H9 (cell line): ENCODE measurements around the gene MIA3. TPM values are rescaled to one million over a fixed set of nuclear protein-coding genes. Genes with fewer than 3 reads are reported as not detected.

Source experiments
- DNase-seq: peaks from one replicate; pipeline ENCODE4 v3.0.0-alpha.2; 2017
- H2AFZ ChIP-seq: one replicate; pipeline ENCODE4 v1.6.1; 2013; ENCODE audit warnings: mild to moderate bottlenecking, low read length, control low read depth, moderate library complexity
- H2AK5ac ChIP-seq: 2 replicates; pipeline ENCODE4 v1.6.1; 2013; ENCODE audit warnings: low read length, control low read depth, mixed read lengths; ENCODE audit not compliant: insufficient read length
- H2BK120ac ChIP-seq: one replicate; pipeline ENCODE4 v1.6.1; 2013; ENCODE audit warnings: low read depth, mild to moderate bottlenecking, low read length, control low read depth, inconsistent platforms; ENCODE audit not compliant: poor library complexity, severe bottlenecking
- H2BK12ac ChIP-seq: 2 replicates; pipeline ENCODE4 v1.6.1; 2013; ENCODE audit warnings: low read length, control low read depth, mixed read lengths, low read depth; ENCODE audit not compliant: insufficient read length
- H2BK15ac ChIP-seq: 2 replicates; pipeline ENCODE4 v1.6.1; 2013; ENCODE audit warnings: low read depth, low read length, control low read depth
- H2BK20ac ChIP-seq: one replicate; pipeline ENCODE4 v1.6.1; 2013; ENCODE audit warnings: low read depth, mild to moderate bottlenecking, low read length, control low read depth, inconsistent platforms; ENCODE audit not compliant: poor library complexity, severe bottlenecking
- H2BK5ac ChIP-seq: 2 replicates; pipeline ENCODE4 v1.6.1; 2013; ENCODE audit warnings: low read length, control low read depth, mixed read lengths; ENCODE audit not compliant: insufficient read length
- H3K14ac ChIP-seq: 2 replicates; pipeline ENCODE4 v1.6.1; 2013; ENCODE audit warnings: low read length, control low read depth; ENCODE audit not compliant: insufficient read depth
- H3K18ac ChIP-seq: 2 replicates; pipeline ENCODE4 v1.6.1; 2013; ENCODE audit warnings: low read depth, mild to moderate bottlenecking, mixed read lengths, low read length, control low read depth; ENCODE audit not compliant: insufficient read length
- H3K23ac ChIP-seq: 2 replicates; pipeline ENCODE4 v1.6.1; 2013; ENCODE audit warnings: low read length, control low read depth, mixed read lengths, low read depth; ENCODE audit not compliant: insufficient read length
- H3K23me2 ChIP-seq: 2 replicates; pipeline ENCODE4 v1.6.1; 2013; ENCODE audit warnings: low read depth, mild to moderate bottlenecking, mixed read lengths, low read length, control low read depth; ENCODE audit not compliant: insufficient read length, poor library complexity, severe bottlenecking
- H3K27ac ChIP-seq: 2 replicates; pipeline ENCODE4 v1.5.1; 2013; ENCODE audit warnings: low read length, control low read depth, mixed read lengths, low read depth; ENCODE audit not compliant: insufficient read length
- H3K27me3 ChIP-seq: 2 replicates; pipeline ENCODE4 v1.6.1; 2013; ENCODE audit warnings: low read length, control low read depth, inconsistent platforms; ENCODE audit not compliant: insufficient read depth
- H3K4ac ChIP-seq: 2 replicates; pipeline ENCODE4 v1.6.1; 2013; ENCODE audit warnings: low read depth, mild to moderate bottlenecking, control low read depth, inconsistent platforms, low read length, moderate library complexity
- H3K4me1 ChIP-seq: 2 replicates; pipeline ENCODE4 v1.6.1; 2013; ENCODE audit warnings: low read length, control low read depth, inconsistent platforms; ENCODE audit not compliant: insufficient read depth
- H3K4me2 ChIP-seq: 2 replicates; pipeline ENCODE4 v1.6.1; 2013; ENCODE audit warnings: low read length, control low read depth, mixed read lengths; ENCODE audit not compliant: insufficient read length, insufficient read depth
- H3K56ac ChIP-seq: 2 replicates; pipeline ENCODE4 v1.6.1; 2013; ENCODE audit warnings: low read depth, mild to moderate bottlenecking, mixed read lengths, low read length, control low read depth; ENCODE audit not compliant: insufficient read length
- H3K79me1 ChIP-seq: 2 replicates; pipeline ENCODE4 v1.6.1; 2013; ENCODE audit warnings: low read depth, mild to moderate bottlenecking, moderate library complexity, low read length, control low read depth, inconsistent platforms; ENCODE audit not compliant: insufficient read depth, poor library complexity, severe bottlenecking
- H3K79me2 ChIP-seq: 2 replicates; pipeline ENCODE4 v1.6.1; 2013; ENCODE audit warnings: low read length, control low read depth, inconsistent platforms; ENCODE audit not compliant: insufficient read depth
- H3K9ac ChIP-seq: 2 replicates; pipeline ENCODE4 v1.6.1; 2013; ENCODE audit warnings: low read length, control low read depth, mixed read lengths; ENCODE audit not compliant: insufficient read length; ENCODE audit errors: extremely low read depth
- H3K9me3 ChIP-seq: one replicate; pipeline ENCODE4 v1.6.1; 2013; ENCODE audit warnings: low read depth, low read length, inconsistent platforms; ENCODE audit not compliant: control insufficient read depth
- H3T11ph ChIP-seq: one replicate; pipeline ENCODE4 v1.6.1; 2013; ENCODE audit warnings: mild to moderate bottlenecking, low read length, control low read depth, inconsistent platforms
- H4K20me1 ChIP-seq: one replicate; pipeline ENCODE4 v1.6.1; 2013; ENCODE audit not compliant: control insufficient read depth, insufficient read length, insufficient read depth
- H4K5ac ChIP-seq: 2 replicates; pipeline ENCODE4 v1.6.1; 2013; ENCODE audit warnings: low read depth, mild to moderate bottlenecking, mixed read lengths, low read length, control low read depth; ENCODE audit not compliant: insufficient read length
- H4K8ac ChIP-seq: replicated peaks from 2 replicates; pipeline ENCODE4 v1.6.1; 2013; ENCODE audit warnings: low read length, control low read depth, mixed read lengths, low read depth; ENCODE audit not compliant: insufficient read length
- H4K91ac ChIP-seq: 2 replicates; pipeline ENCODE4 v1.6.1; 2013; ENCODE audit warnings: low read depth, mild to moderate bottlenecking, moderate library complexity, mixed read lengths, low read length, control low read depth; ENCODE audit not compliant: insufficient read length
- H3K27ac Mint-ChIP-seq, 3 experiments: 2 replicates in 2 of 3; 3 replicates in 1 of 3; pipeline ENCODE4 v1.8.0; 2020 to 2021; ENCODE audit warnings: mixed read lengths in 3 of 3, mild to moderate bottlenecking in 1 of 3, moderate library complexity in 1 of 3
- H3K27me3 Mint-ChIP-seq: 2 replicates; pipeline ENCODE4 v1.8.0; 2021; ENCODE audit warnings: low read depth, mild to moderate bottlenecking, moderate library complexity, mixed read lengths
- H3K36me3 Mint-ChIP-seq, 3 experiments: 2 replicates in 2 of 3; 3 replicates in 1 of 3; pipeline ENCODE4 v1.8.0; 2020 to 2021; ENCODE audit warnings: low read depth in 3 of 3, mixed read lengths in 3 of 3; ENCODE audit not compliant: insufficient read depth in 1 of 3
- H3K4me1 Mint-ChIP-seq, 2 experiments: 2 replicates each; pipeline ENCODE4 v1.8.0; 2020; ENCODE audit warnings: mixed read lengths in 2 of 2
- H3K4me3 Mint-ChIP-seq, 2 experiments: 2 replicates in 1 of 2; 3 replicates in 1 of 2; pipeline ENCODE4 v1.8.0; 2020 to 2021; ENCODE audit warnings: mild to moderate bottlenecking in 2 of 2, mixed read lengths in 2 of 2, moderate library complexity in 1 of 2
- H3K9me3 Mint-ChIP-seq, 2 experiments: 2 replicates in 1 of 2; 3 replicates in 1 of 2; pipeline ENCODE4 v1.8.0; 2020; ENCODE audit warnings: mild to moderate bottlenecking in 2 of 2, mixed read lengths in 2 of 2, moderate library complexity in 1 of 2
- WGBS: extraction: QIAGEN DNeasy Blood & Tissue Kit; methylation state at CpG from one replicate; pipeline ENCODE4 v1.1.7; 2013; ENCODE audit warnings: missing lambda C conversion rate, low lambda C conversion rate, mixed read lengths; ENCODE audit not compliant: insufficient read length; ENCODE audit errors: extremely low coverage; 5-methylcytosine and 5-hydroxymethylcytosine counted together
- total RNA-seq: library from RNA; stranded (reverse); gene quantifications from 2 replicates; pipeline ENCODE4 v1.2.1, GENCODE V29; 2021
- TF ChIP-seq, protein P1 (sequence below): fragments of 200-600 bp; sonication (generic); conservative IDR thresholded peaks from 3 replicates; pipeline ENCODE4 v1.8.0; 2021; ENCODE audit warnings: antibody characterized with exemption, mild to moderate bottlenecking

MIA3 gene
- total RNA-seq, 1 experiment from 2014 or later, result 55.5 TPM

DNA sequence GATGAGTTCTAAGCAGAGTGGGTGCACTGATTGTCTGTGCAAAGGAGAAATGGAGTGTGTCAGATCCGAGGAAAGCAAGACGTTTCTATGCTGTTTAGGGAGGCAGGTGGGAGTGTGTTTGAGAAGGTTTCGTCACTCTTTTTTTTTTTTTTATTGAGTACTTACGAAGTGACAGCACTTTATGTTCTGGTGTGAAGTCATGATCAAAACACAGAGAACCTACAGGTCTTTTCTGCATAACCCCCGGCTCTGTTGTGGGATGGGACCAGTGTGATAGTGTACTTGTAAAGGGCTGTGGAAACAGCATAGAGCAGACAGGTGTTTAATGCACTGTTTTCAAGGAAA is 26.7 kb downstream of the MIA3 start:
- Mint-ChIP-seq H3K9me3 (no peaks in the 10 kb centered on the region), H3K36me3 (peaks cover 5 to 13% (median 13%) of the 10 kb centered on the region in 3 experiments; a peak in 6 of 7 replicates), H3K27me3 (no peaks in the 10 kb centered on the region), H3K4me3 (peak overlapping the region; percentile 93 to 97), H3K4me1 (peaks cover 13 to 14% of the 10 kb centered on the region in 2 experiments), H3K27ac (peak overlapping the region; percentile 46 to 99 (median 95); a peak in 4 of 7 replicates)
- H4K20me1 ChIP-seq, result no peaks in the 10 kb centered on the region
- H3K18ac ChIP-seq, result no peak overlapping the region
- H3K23me2 ChIP-seq, result peaks cover 12% of the 10 kb centered on the region
- H3K4me1 ChIP-seq, result no peaks in the 10 kb centered on the region; the same call in 1 of the 2 replicates
- peak overlapping the region; percentile 89 for H3K9ac ChIP-seq
- WGBS, result no CpG with 5 or more reads among the region's 5 CpGs
- H2BK12ac ChIP-seq, result no peak overlapping the region
- peak overlapping the region; percentile 99 for H3K4me2 ChIP-seq
- H4K91ac ChIP-seq, result no peak overlapping the region
- no peak overlapping the region for H3K4ac ChIP-seq
- no peak overlapping the region for H3K23ac ChIP-seq
- H2BK20ac ChIP-seq, result no peak overlapping the region
- H2BK5ac ChIP-seq, result no peak overlapping the region
- no peaks in the 10 kb centered on the region for H3K79me1 ChIP-seq
- no peak overlapping the region for H2AFZ ChIP-seq
- no peak for DNase-seq
- H2BK120ac ChIP-seq, result no peak overlapping the region
- H2AK5ac ChIP-seq, result no peak overlapping the region
- no peak overlapping the region for H2BK15ac ChIP-seq
- 0 out of 2 replicates have a peak overlapping the region, but pooled peaks have one; percentile 62 for H3K14ac ChIP-seq
- no peak overlapping the region for H3K56ac ChIP-seq
- no peaks in the 10 kb centered on the region for H3K79me2 ChIP-seq
- no peaks in the 10 kb centered on the region for H3K9me3 ChIP-seq
- no peaks in the 10 kb centered on the region for H3K27me3 ChIP-seq
- no peak overlapping the region for H3K27ac ChIP-seq
- TF ChIP-seq, protein P1, sequence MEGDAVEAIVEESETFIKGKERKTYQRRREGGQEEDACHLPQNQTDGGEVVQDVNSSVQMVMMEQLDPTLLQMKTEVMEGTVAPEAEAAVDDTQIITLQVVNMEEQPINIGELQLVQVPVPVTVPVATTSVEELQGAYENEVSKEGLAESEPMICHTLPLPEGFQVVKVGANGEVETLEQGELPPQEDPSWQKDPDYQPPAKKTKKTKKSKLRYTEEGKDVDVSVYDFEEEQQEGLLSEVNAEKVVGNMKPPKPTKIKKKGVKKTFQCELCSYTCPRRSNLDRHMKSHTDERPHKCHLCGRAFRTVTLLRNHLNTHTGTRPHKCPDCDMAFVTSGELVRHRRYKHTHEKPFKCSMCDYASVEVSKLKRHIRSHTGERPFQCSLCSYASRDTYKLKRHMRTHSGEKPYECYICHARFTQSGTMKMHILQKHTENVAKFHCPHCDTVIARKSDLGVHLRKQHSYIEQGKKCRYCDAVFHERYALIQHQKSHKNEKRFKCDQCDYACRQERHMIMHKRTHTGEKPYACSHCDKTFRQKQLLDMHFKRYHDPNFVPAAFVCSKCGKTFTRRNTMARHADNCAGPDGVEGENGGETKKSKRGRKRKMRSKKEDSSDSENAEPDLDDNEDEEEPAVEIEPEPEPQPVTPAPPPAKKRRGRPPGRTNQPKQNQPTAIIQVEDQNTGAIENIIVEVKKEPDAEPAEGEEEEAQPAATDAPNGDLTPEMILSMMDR, result no peak
- H4K8ac ChIP-seq, result no peak overlapping the region
- no peak overlapping the region for H4K5ac ChIP-seq
- no peak overlapping the region for H3T11ph ChIP-seq
